SU-DHL-6 (cell line): Measurements from ENCODE around the gene FOXB1.

Source experiments
- H2AFZ ChIP-seq: fragments of 200-600 bp; sonication (generic); 2 replicates; pipeline ENCODE4 v1.6.1; 2014; ENCODE audit warnings: low read depth, mild to moderate bottlenecking, moderate library complexity, mixed read lengths, antibody characterized with exemption, low read length; ENCODE audit not compliant: severe bottlenecking
- H3F3A ChIP-seq: fragments of 200-600 bp; shearing (Covaris generic); 2 replicates; pipeline ENCODE4 v1.6.0; 2016; ENCODE audit warnings: antibody characterized with exemption, mild to moderate bottlenecking; ENCODE audit not compliant: insufficient read depth
- H3K27ac ChIP-seq: fragments of 200-600 bp; sonication (generic); 2 replicates; pipeline ENCODE4 v1.5.1; 2016; ENCODE audit warnings: low read depth, mild to moderate bottlenecking, low read length, moderate library complexity, mixed read lengths
- H3K27me3 ChIP-seq: fragments of 200-600 bp; sonication (generic), shearing (Covaris generic); 2 replicates; pipeline ENCODE4 v1.6.0; 2014; ENCODE audit warnings: mild to moderate bottlenecking, low read length
- H3K36me3 ChIP-seq: fragments of 200-600 bp; sonication (generic); 2 replicates; pipeline ENCODE4 v1.6.1; 2014; ENCODE audit warnings: mild to moderate bottlenecking, low read length, mixed read lengths
- H3K4me2 ChIP-seq: fragments of 300-600, 200-600 bp; shearing (Covaris generic), sonication (generic); 2 replicates; pipeline ENCODE4 v1.6.0; 2014; ENCODE audit warnings: low read length, low read depth, mild to moderate bottlenecking; ENCODE audit not compliant: poor library complexity, severe bottlenecking
- H3K4me3 ChIP-seq: fragments of 200-600 bp; sonication (generic); 2 replicates; pipeline ENCODE4 v1.5.1; 2014; ENCODE audit warnings: antibody characterized with exemption, low read length, mild to moderate bottlenecking, mixed read lengths; ENCODE audit not compliant: insufficient read depth, poor library complexity, severe bottlenecking
- H3K79me2 ChIP-seq: fragments of 200-600 bp; sonication (generic); 2 replicates; pipeline ENCODE4 v1.6.1; 2014; ENCODE audit warnings: mild to moderate bottlenecking, low read length, moderate library complexity; ENCODE audit not compliant: insufficient read depth
- H3K9ac ChIP-seq: fragments of 200-600 bp; sonication (generic); 2 replicates; pipeline ENCODE4 v1.7.0; 2014; ENCODE audit warnings: mild to moderate bottlenecking, low read length
- H3K9me2 ChIP-seq: fragments of 200-600 bp; sonication (generic); replicated peaks from 2 replicates; pipeline ENCODE4 v1.6.1; 2014; ENCODE audit warnings: low read length; ENCODE audit not compliant: insufficient read depth
- H3K9me3 ChIP-seq: fragments of 200-600 bp; sonication (generic); 2 replicates; pipeline ENCODE4 v1.6.1; 2014; ENCODE audit warnings: low read length, mixed read lengths; ENCODE audit not compliant: insufficient read depth
- H4K20me1 ChIP-seq: fragments of 200-600 bp; sonication (generic); 2 replicates; pipeline ENCODE4 v1.6.1; 2014; ENCODE audit warnings: low read depth, mild to moderate bottlenecking, antibody characterized with exemption, low read length, moderate library complexity, mixed read lengths
- CTCF ChIP-seq: fragments of 200-600 bp; sonication (generic); IDR thresholded peaks from one replicate; pipeline ENCODE4 v1.5.1; 2017; ENCODE audit warnings: antibody characterized with exemption, mild to moderate bottlenecking, low read length, moderate library complexity; ENCODE audit not compliant: insufficient read depth, poor library complexity, severe bottlenecking
- EZH2phosphoT487 ChIP-seq: fragments of 200-600 bp; sonication (generic), shearing (Covaris generic); conservative IDR thresholded peaks from 2 replicates; pipeline ENCODE4 v1.6.1; 2018; ENCODE audit warnings: mild to moderate bottlenecking, antibody characterized with exemption, low read length, moderate library complexity, mixed read lengths

The FOXB1 gene

DNA sequence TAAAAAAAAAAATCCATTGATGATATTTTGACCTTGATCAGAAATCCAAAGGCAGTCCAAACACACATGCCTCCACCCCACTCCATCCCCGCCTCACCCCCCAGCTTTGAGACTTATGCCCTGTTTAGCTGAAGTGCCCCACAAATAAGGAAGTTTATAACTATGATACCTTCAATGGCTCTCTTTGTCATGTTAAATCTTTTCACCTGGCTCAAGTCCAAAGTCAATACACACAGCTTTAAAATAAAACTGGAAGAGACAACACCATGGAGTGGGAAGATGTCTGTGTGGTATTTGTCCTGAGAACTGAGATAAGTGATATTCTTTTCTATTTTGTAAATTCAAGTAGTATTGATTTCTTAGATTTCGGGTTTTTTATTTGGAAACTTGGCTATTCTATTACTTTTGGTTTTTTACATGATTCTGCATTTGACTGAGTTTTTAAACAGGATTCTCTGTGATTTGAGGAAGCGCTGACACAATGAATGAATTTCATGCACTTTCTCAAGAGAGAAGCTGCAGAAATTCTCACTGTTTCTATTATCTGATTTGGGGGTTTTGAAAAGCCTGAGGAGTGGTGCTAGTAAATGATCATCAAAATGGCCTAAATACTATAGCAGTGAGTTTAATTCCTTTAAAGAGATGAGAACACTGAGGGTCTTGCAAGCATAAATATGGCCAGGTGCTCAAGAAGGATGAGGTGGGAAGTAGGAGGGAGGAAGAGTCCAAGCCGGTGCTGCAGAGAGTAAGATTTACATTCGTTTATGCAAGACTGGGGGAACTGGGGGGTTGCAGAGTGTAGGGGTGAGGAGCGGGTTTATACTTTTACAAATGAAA is 5.2 kb downstream of the FOXB1 start:
- H3K27ac ChIP-seq = no peak overlapping the region
- no peak overlapping the region for H2AFZ ChIP-seq
- no peaks in the 10 kb centered on the region for H3K9me2 ChIP-seq
- no peak overlapping the region for H3K9ac ChIP-seq
- H3K9me3 ChIP-seq = no peaks in the 10 kb centered on the region
- TF ChIP-seq EZH2phosphoT487 = no peak
- no peak for TF ChIP-seq CTCF
- no peaks in the 10 kb centered on the region for H3F3A ChIP-seq
- H3K36me3 ChIP-seq = no peaks in the 10 kb centered on the region
- H4K20me1 ChIP-seq = no peaks in the 10 kb centered on the region
- no peaks in the 10 kb centered on the region for H3K27me3 ChIP-seq
- no peaks in the 10 kb centered on the region for H3K79me2 ChIP-seq
- H3K4me3 ChIP-seq = no peak overlapping the region
- no peak overlapping the region for H3K4me2 ChIP-seq

DNA sequence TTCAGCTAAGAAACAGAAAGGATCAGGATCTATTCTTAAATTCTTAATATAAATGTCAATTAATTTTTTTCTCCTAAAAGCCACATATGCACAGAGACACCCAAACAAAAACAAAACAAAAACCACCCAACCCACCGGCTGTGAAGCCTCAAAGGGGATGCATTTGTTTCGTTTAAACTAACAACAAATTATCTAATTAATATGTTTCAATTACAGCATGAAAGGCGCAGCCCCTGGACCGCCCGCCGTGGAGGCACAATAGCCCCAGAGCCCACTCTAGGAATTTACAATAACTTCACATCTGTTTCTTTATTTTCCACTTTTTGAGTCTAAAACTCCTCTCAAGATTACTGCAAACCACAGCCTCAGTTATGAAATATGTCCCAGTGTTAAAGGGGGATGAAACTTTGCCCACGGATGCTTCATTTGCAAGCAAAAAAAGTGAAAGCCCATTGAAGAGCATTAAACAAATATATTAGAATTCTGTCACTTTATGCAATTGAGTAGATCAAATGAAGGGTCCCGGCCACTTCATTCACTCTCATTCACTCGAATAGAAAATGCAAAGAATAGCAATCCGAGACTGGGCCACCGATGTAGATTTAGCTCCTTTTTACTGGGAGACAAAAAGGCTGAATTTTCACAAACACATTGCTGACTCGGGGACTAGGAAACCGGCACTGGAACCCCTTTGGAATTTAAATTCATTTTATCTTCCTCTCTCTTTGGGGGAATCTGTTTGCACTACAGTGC is 6.0 kb downstream of the FOXB1 start:
- TF ChIP-seq EZH2phosphoT487 (no peak), CTCF (no peak)
- Histone ChIP-seq H3K9ac (no peak overlapping the region), H3K27ac (no peak overlapping the region), H3K36me3 (no peaks in the 10 kb centered on the region), H3K27me3 (no peaks in the 10 kb centered on the region), H3K9me3 (no peaks in the 10 kb centered on the region), H2AFZ (no peak overlapping the region), H3K79me2 (no peaks in the 10 kb centered on the region), H3K9me2 (no peaks in the 10 kb centered on the region), H3F3A (no peaks in the 10 kb centered on the region), H3K4me3 (no peak overlapping the region), H4K20me1 (no peaks in the 10 kb centered on the region), H3K4me2 (no peak overlapping the region)

DNA sequence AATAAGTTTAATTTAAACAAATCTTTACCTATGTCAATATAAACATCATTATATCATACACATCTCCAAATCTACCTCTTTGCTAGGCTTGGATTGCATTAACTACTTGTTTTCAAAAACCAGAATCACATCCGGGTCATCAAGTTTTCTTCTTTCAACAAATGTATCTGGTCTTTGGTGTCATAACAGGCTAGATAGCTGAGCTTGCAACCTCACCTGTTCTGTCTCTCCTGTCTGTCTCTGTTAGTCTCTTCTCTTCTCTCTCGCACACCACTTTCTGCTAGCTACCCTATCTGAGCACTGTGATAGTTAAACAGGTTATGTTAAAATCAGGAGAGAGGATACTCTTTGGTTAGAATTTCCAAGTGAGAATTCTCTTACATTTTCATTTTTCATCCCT is 6.7 kb downstream of the FOXB1 start:
- Histone ChIP-seq H3K4me3 (no peak overlapping the region), H3K9me3 (no peaks in the 10 kb centered on the region), H3K27ac (no peak overlapping the region), H4K20me1 (no peaks in the 10 kb centered on the region), H3K9me2 (no peaks in the 10 kb centered on the region), H3K36me3 (no peaks in the 10 kb centered on the region), H3K9ac (no peak overlapping the region), H3K4me2 (no peak overlapping the region), H3K79me2 (no peaks in the 10 kb centered on the region), H3K27me3 (no peaks in the 10 kb centered on the region), H2AFZ (no peak overlapping the region), H3F3A (no peaks in the 10 kb centered on the region)
- no peak for TF ChIP-seq EZH2phosphoT487
- no peak for TF ChIP-seq CTCF
